ENCODE results near the gene RTF1.
"Not testable (repeated sequence)": the region's sequence is repeated elsewhere in the genome, so short reads cannot be mapped to it uniquely, and the experiment has no call there.

RTF1 gene

DNA sequence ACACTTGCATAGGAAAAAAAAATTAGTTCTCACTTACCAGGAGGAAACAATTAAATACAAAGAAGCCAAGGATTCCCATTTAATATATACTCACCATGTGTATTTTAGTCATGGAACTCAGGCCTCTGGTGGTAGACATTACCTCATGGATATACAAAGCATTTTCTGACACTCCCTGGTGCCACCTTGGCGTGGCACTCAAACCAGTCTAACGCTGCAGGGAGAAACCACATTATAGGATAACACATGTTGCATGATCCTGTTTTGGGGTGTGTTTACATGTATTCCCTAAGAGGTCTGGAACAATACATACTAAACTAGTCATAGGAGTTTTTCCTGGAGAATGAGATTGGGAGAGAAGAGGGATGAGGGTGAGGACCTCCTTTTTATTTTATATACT lies 5.9 kb upstream of the RTF1 start:
- Histone ChIP-seq H3K27ac (ENCODE audit: low read length) (no peak overlapping the region), H3K27me3 (ENCODE audit: control insufficient read depth in 1 of 2, insufficient read depth in 2 of 2, low read length in 2 of 2) (no peaks in the 10 kb centered on the region), H3K36me3 (ENCODE audit: control insufficient read depth in 2 of 2, insufficient read depth in 2 of 2, low read length in 2 of 2) (no peaks in the 10 kb centered on the region), H3K4me1 (ENCODE audit: control insufficient read depth, insufficient read depth, low read length) (peaks cover under 1% of the 10 kb centered on the region), H3K9ac (ENCODE audit: low read length in 2 of 2) (no peak overlapping the region), H3K9me3 (ENCODE audit: control insufficient read depth in 2 of 2, low read length in 2 of 2) (no peaks in the 10 kb centered on the region), H3K4me3 (ENCODE audit: low read length in 2 of 2) (no peak overlapping the region)

DNA sequence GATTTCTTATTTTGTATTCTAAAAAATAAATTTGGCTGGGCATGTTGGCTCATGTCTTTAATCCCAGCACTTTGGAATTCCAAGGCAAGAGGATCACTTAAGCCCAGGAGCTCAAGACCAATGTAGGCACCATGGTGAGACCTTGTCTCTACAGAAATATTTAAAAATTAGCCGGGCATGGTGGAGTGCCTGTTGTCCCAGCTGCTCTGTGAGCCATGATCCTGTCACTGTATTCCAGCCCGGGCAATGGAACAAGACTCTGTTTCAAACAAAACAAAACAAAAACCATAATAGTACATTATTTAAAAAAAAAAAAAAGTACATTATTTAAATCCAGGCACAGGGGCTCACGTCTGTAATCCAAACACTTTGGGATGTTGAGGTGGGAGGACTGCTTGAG lies 5.5 kb upstream of the RTF1 start:
- H3K4me3 ChIP-seq (ENCODE audit: low read length in 2 of 2) = no peak overlapping the region
- H3K27me3 ChIP-seq (ENCODE audit: control insufficient read depth in 1 of 2, insufficient read depth in 2 of 2, low read length in 2 of 2) = no peaks in the 10 kb centered on the region
- no peaks in the 10 kb centered on the region for H3K9me3 ChIP-seq (ENCODE audit: control insufficient read depth in 2 of 2, low read length in 2 of 2)
- H3K27ac ChIP-seq (ENCODE audit: low read length) = no peak overlapping the region
- H3K36me3 ChIP-seq (ENCODE audit: control insufficient read depth in 2 of 2, insufficient read depth in 2 of 2, low read length in 2 of 2) = no peaks in the 10 kb centered on the region
- H3K4me1 ChIP-seq (ENCODE audit: control insufficient read depth, insufficient read depth, low read length) = peaks cover 4% of the 10 kb centered on the region
- H3K9ac ChIP-seq (ENCODE audit: low read length in 2 of 2) = no peak overlapping the region

DNA sequence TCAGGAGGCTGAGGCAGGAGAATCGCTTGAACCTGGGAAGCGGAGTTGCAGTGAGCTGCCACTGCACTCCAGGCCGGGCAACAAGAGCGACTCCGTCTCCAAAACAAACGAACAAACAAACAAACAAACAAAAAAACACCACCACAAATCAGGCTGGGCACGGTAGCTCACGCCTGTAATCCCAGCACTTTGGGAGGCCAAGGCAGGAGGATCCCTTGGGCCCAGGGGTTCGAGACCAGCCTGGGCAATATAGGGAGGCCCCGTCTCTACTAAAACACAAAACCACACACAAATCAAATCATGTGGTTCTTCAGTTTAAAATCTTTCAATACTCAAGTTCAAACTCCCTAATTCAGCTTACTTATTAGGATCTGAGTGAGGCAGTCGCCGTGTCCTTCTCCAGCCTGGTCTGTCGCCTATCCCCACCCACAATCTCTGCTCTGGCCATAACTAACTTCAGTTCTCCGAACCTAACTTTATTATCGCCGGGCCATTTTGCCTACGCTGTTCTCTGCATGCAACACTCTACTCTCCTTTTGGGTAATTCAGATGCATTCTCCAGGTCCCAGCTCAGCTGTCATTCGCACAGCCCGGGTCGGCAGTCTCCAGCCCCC lies 660 bp upstream of the RTF1 start:
- Histone ChIP-seq H3K36me3 (ENCODE audit: control insufficient read depth in 2 of 2, insufficient read depth in 2 of 2, low read length in 2 of 2) (no peaks in the 10 kb centered on the region), H3K9ac (ENCODE audit: low read length in 2 of 2) (peak overlapping the region; percentile 86 to 90)

DNA sequence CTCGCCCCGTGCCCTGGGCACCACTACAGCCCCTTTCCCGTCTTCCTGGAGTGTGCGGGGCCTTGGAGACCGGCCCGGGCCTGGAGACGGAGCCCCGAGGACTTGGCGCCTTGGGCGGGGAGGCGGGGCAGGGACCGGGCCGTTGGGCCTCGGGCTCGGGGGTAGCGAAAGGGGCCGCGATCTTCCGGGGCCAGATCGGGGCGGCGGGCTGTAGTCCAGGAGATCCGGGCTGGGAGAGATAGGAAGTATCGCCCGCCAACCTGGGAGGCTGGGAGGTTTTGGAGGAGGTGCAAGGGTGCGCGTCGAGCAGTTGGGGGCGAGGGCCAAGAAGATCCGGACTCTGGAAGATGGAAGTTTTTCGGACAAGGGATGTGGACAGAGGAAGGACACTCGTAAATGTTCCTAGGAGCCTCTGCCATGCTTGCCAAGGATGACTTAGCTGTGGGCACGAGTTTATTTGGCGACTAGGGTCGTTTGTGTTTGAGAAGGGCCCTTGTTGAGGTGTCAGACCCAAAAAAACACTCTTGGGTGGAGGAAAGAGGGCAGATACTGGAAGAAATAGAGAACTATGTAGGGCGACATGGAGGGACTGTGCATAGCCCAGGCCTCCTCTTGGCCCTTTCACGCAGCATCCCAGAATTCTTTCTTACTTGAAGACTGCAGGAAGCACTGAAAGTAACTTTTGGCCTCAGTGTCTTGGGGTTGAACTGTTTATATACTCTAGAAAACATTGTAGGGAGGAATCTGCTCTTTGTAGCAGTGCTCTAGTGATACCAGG lies 712 bp downstream of the RTF1 start:
- H3K27me3 ChIP-seq (ENCODE audit: control insufficient read depth in 1 of 2, insufficient read depth in 2 of 2, low read length in 2 of 2) = no peaks in the 10 kb centered on the region
- peak overlapping the region; percentile 91 to 99 for H3K4me3 ChIP-seq (ENCODE audit: low read length in 2 of 2)
- H3K9me3 ChIP-seq (ENCODE audit: control insufficient read depth in 2 of 2, low read length in 2 of 2) = no peaks in the 10 kb centered on the region
- peaks cover 12% of the 10 kb centered on the region for H3K4me1 ChIP-seq (ENCODE audit: control insufficient read depth, insufficient read depth, low read length)
- no peaks in the 10 kb centered on the region for H3K36me3 ChIP-seq (ENCODE audit: control insufficient read depth in 2 of 2, insufficient read depth in 2 of 2, low read length in 2 of 2)
- peak overlapping the region; percentile 86 to 90 for H3K9ac ChIP-seq (ENCODE audit: low read length in 2 of 2)
- peak overlapping the region; percentile 78 for H3K27ac ChIP-seq (ENCODE audit: low read length)

More for the DNA sequence above, 660 bp upstream of the RTF1 start:
- peak overlapping the region; percentile 91 to 99 for H3K4me3 ChIP-seq (ENCODE audit: low read length in 2 of 2)
- H3K4me1 ChIP-seq (ENCODE audit: control insufficient read depth, insufficient read depth, low read length) = peaks cover 12% of the 10 kb centered on the region
- peak overlapping the region; percentile 78 for H3K27ac ChIP-seq (ENCODE audit: low read length)
- no peaks in the 10 kb centered on the region for H3K27me3 ChIP-seq (ENCODE audit: control insufficient read depth in 1 of 2, insufficient read depth in 2 of 2, low read length in 2 of 2)
- H3K9me3 ChIP-seq (ENCODE audit: control insufficient read depth in 2 of 2, low read length in 2 of 2) = no peaks in the 10 kb centered on the region

DNA sequence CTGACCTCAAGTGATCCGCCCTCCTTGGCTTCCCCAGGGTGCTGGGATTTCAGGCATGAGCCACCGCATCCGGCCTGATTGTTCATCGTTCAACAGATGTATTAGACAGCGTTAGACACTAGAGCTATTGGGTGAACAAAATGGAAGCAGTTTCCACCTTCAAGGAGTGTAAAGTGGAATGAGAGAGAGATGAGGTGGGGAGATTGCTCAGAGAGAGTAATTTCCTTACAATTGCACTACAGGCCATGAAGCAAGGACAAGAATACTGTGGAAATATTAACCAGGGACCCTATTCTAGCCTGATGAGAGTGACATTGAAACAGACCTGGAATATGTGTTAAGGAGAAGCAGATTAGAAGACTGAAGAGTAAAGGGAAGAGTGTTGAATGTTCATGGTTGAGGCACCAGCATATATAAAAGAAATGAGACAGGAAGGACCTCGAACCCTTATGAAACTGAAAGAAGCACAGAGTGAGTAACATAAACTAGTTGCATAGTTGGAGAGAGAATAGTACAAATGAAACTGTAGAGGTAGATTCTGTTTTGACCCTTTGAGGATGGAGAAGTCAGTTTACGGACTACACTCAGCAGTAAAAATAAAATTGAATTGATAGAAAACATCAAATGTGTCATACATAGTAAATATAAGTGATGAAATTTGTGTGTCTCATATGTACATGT lies 7.2 kb downstream of the RTF1 start:
- Histone ChIP-seq H3K27ac (ENCODE audit: low read length) (no peak overlapping the region), H3K4me1 (ENCODE audit: control insufficient read depth, insufficient read depth, low read length) (peaks cover 3% of the 10 kb centered on the region), H3K27me3 (ENCODE audit: control insufficient read depth in 1 of 2, insufficient read depth in 2 of 2, low read length in 2 of 2) (no peaks in the 10 kb centered on the region), H3K36me3 (ENCODE audit: control insufficient read depth in 2 of 2, insufficient read depth in 2 of 2, low read length in 2 of 2) (no peaks in the 10 kb centered on the region), H3K9me3 (ENCODE audit: control insufficient read depth in 2 of 2, low read length in 2 of 2) (no peaks in the 10 kb centered on the region), H3K9ac (ENCODE audit: low read length in 2 of 2) (no peak overlapping the region), H3K4me3 (ENCODE audit: low read length in 2 of 2) (no peak overlapping the region)

DNA sequence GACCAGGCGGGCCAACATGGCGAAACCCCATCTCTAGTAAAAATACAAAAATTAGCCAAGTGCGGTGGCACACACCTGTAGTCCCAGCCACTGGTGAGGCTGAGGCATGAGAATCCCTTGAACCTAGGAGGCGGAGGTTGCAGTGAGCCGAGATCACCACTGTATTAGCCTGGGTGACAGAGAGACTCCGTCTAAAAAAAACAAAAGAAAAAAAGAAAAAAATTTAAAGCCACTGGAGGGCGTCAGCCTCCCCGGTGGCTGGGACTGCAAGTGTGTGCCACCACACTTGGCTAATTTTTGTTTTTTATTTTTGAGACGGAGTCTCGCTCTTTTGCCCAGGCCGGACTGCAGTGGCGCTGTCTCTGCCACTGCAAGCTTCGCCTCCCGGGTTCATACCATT lies 7.9 kb downstream of the RTF1 start:
- Histone ChIP-seq H3K36me3 (ENCODE audit: control insufficient read depth in 2 of 2, insufficient read depth in 2 of 2, low read length in 2 of 2) (no peaks in the 10 kb centered on the region), H3K9me3 (ENCODE audit: control insufficient read depth in 2 of 2, low read length in 2 of 2) (no peaks in the 10 kb centered on the region), H3K4me3 (ENCODE audit: low read length in 2 of 2) (no peak overlapping the region), H3K4me1 (ENCODE audit: control insufficient read depth, insufficient read depth, low read length) (peaks cover 3% of the 10 kb centered on the region), H3K27me3 (ENCODE audit: control insufficient read depth in 1 of 2, insufficient read depth in 2 of 2, low read length in 2 of 2) (no peaks in the 10 kb centered on the region), H3K9ac (ENCODE audit: low read length in 2 of 2) (no peak overlapping the region), H3K27ac (ENCODE audit: low read length) (no peak overlapping the region)

DNA sequence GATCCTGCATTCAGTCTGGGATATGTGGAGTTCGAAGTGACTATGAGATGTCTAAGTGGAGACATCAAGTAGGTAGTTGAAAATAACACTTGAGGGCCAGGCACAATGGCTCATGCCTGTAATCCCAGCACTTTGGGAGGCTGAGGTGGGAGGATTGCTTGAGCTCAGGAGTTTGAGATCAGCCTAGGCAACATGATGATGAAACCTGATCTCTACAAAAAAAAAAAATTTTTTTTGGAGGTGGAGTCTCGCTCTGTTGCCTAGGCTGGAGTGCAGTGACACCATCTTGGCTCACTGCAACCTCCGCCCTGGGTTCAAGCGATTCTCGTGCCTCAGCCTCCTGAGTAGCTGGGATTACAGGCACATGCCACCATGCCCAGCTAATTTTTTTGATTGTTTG lies 9.0 kb downstream of the RTF1 start:
- H3K4me3 ChIP-seq (ENCODE audit: low read length in 2 of 2); H3K27me3 ChIP-seq (ENCODE audit: control insufficient read depth in 1 of 2, insufficient read depth in 2 of 2, low read length in 2 of 2); H3K36me3 ChIP-seq (ENCODE audit: control insufficient read depth in 2 of 2, insufficient read depth in 2 of 2, low read length in 2 of 2); H3K27ac ChIP-seq (ENCODE audit: low read length); H3K9ac ChIP-seq (ENCODE audit: low read length in 2 of 2); H3K4me1 ChIP-seq (ENCODE audit: control insufficient read depth, insufficient read depth, low read length); H3K9me3 ChIP-seq (ENCODE audit: control insufficient read depth in 2 of 2, low read length in 2 of 2): not testable (repeated sequence)

DNA sequence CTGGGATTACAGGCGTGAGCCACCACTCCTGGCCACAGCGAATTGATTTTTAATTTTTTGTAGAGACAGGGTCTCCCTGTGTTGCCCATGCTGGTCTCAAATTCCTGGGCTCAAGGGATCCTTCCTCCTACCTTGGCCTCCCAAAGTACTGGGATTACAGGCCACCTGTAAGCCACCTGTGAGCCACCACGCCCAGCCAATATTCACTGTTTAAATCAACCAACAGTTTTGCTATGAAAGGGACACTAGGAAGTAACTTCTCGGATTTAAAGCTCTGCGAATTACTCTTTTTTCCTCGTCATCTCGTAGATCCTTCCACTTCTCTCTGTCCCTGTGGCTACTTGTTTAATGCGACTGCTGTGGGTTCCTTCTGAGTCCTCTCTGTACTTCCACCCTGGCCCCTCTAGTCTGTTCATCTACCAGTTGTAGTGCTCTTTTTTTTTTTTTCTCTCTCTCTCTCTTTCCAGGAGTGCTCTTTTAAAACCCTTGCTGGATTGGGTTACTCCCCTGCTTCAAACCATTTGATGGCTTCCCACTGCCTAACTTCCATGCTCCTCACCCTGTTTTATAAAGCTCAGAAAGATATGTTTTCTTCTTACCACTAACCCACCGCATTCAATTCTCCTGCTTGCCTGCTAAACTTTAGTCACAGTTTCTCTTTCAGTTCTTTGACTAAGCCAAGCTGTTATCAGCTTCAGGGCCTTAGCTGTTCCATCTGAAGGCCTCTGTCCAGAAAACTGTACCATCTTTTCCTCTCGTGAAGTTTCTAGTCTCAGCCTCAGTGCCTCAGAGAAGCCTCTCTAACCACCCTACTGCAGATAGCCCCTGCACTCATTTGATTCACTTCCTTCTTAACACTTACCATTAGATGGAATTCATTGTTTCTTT lies 12.4 kb downstream of the RTF1 start:
- Histone ChIP-seq H3K27ac (ENCODE audit: low read length) (no peak overlapping the region), H3K9ac (ENCODE audit: low read length in 2 of 2) (no peak overlapping the region), H3K36me3 (ENCODE audit: control insufficient read depth in 2 of 2, insufficient read depth in 2 of 2, low read length in 2 of 2) (no peaks in the 10 kb centered on the region), H3K27me3 (ENCODE audit: control insufficient read depth in 1 of 2, insufficient read depth in 2 of 2, low read length in 2 of 2) (no peaks in the 10 kb centered on the region), H3K4me3 (ENCODE audit: low read length in 2 of 2) (no peak overlapping the region), H3K4me1 (ENCODE audit: control insufficient read depth, insufficient read depth, low read length) (no peaks in the 10 kb centered on the region), H3K9me3 (ENCODE audit: control insufficient read depth in 2 of 2, low read length in 2 of 2) (no peaks in the 10 kb centered on the region)

DNA sequence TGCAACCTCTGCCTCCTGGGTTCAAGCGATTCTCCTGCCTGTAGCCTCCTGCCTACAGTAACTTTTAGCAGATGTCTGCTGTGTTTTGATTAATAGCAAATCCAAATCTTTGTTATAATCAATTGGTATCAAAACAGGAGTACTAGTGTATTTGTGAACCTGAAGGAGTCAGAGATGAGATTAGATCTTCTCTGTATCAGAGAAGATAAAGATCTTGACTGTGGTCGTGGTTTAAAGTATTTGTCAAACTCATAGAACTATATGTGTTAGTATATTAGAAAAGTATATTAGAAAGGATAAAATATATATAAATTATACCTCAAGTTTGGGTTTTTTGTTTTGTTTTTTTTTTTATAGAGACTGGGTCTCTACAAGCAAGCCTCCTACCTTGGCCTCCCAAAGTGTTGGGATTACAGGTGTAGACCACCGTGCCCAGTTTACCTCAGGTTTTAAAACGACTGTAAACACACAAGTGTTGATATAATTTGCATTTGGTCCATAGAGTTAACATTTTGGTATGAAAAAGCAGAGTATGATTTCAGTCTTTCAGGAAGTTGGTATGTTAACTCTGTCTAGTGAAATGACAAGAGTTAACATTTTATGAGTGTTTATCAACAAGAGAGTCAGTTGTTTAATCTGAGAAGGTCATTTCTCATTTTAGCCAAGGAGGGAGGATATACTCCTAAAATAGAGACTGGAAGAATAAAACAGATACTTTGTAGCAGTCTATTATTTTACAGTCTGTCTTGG lies 18.3 kb downstream of the RTF1 start:
- H3K9ac ChIP-seq (ENCODE audit: low read length in 2 of 2) = no peak overlapping the region
- H3K9me3 ChIP-seq (ENCODE audit: control insufficient read depth in 2 of 2, low read length in 2 of 2) = no peaks in the 10 kb centered on the region
- no peak overlapping the region for H3K4me3 ChIP-seq (ENCODE audit: low read length in 2 of 2)
- no peaks in the 10 kb centered on the region for H3K27me3 ChIP-seq (ENCODE audit: control insufficient read depth in 1 of 2, insufficient read depth in 2 of 2, low read length in 2 of 2)
- H3K4me1 ChIP-seq (ENCODE audit: control insufficient read depth, insufficient read depth, low read length) = peaks cover 4% of the 10 kb centered on the region
- no peak overlapping the region for H3K27ac ChIP-seq (ENCODE audit: low read length)
- H3K36me3 ChIP-seq (ENCODE audit: control insufficient read depth in 2 of 2, insufficient read depth in 2 of 2, low read length in 2 of 2) = peaks cover 0 to 3% of the 10 kb centered on the region in 2 donors

DNA sequence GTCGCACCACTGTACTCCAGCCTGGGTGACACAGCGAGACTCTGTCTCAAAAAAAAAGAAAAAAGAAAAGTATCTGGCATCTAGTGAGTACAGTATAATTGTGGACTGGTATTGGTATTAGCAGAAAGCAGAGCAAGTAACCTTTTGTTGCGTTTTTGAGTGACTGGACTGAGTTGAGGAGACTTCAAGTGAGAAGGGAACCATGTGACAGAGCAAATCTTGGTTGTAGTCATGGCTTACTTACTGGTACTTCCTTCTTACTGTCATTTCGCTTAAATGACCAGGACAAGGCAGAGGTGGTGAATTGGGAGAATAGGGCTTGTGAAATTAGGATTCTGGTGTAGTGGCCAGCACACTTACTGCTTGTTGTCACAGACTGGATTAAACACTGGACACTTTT lies 20.6 kb downstream of the RTF1 start:
- no peaks in the 10 kb centered on the region for H3K9me3 ChIP-seq (ENCODE audit: control insufficient read depth in 2 of 2, low read length in 2 of 2)
- H3K27ac ChIP-seq (ENCODE audit: low read length) = no peak overlapping the region
- peaks cover 3 to 7% of the 10 kb centered on the region in 2 donors for H3K36me3 ChIP-seq (ENCODE audit: control insufficient read depth in 2 of 2, insufficient read depth in 2 of 2, low read length in 2 of 2)
- H3K27me3 ChIP-seq (ENCODE audit: control insufficient read depth in 1 of 2, insufficient read depth in 2 of 2, low read length in 2 of 2) = no peaks in the 10 kb centered on the region
- peaks cover 4% of the 10 kb centered on the region for H3K4me1 ChIP-seq (ENCODE audit: control insufficient read depth, insufficient read depth, low read length)
- no peak overlapping the region for H3K4me3 ChIP-seq (ENCODE audit: low read length in 2 of 2)
- no peak overlapping the region for H3K9ac ChIP-seq (ENCODE audit: low read length in 2 of 2)

Data from stomach smooth muscle (tissue), 2 donors.